Choroid plexus epithelial cell (primary cell): ENCODE measurements around the gene NAT16.
"Not testable (repeated sequence)": the region's sequence is repeated elsewhere in the genome, so short reads cannot be mapped to it uniquely, and the experiment has no call there.

Experiments used
- DNase-seq: peaks from one replicate; pipeline ENCODE4 v3.0.0-alpha.2; 2010; ENCODE audit warnings: low read depth
- H3K4me3 ChIP-seq: 2 replicates; pipeline ENCODE4 v1.5.1; 2011; ENCODE audit warnings: low read depth, mild to moderate bottlenecking, control low read depth, low read length, moderate library complexity
- CTCF ChIP-seq: conservative IDR thresholded peaks from 2 replicates; pipeline ENCODE4 v1.5.1; 2011; ENCODE audit warnings: low read depth, mild to moderate bottlenecking, control low read depth, inconsistent platforms, low read length, moderate library complexity

NAT16 gene

GRCh38 chr7:101210143-101210542, 30.1 kb upstream of the NAT16 start:
- no peak overlapping the region for H3K4me3 ChIP-seq
- DNase-seq = no peak
- TF ChIP-seq CTCF = no peak

GRCh38 chr7:101208794-101209193, 28.7 kb upstream of the NAT16 start:
- DNase-seq = no peak
- no peak for TF ChIP-seq CTCF
- H3K4me3 ChIP-seq = no peak overlapping the region

GRCh38 chr7:101207459-101207858, 27.4 kb upstream of the NAT16 start:
- DNase-seq = no peak
- TF ChIP-seq CTCF = no peak

GRCh38 chr7:101206665-101207042, 26.6 kb upstream of the NAT16 start:
- DNase-seq = no peak
- no peak for TF ChIP-seq CTCF
- H3K4me3 ChIP-seq = no peak overlapping the region

More at GRCh38 chr7:101207459-101207858, 27.4 kb upstream of the NAT16 start:
- H3K4me3 ChIP-seq = no peak overlapping the region

- DNase-seq = no peak
- TF ChIP-seq CTCF = no peak
- H3K4me3 ChIP-seq = no peak overlapping the region
Measured at GRCh38 chr7:101205901-101206664, 26.0 kb upstream of the NAT16 start.

- not testable (repeated sequence) for H3K4me3 ChIP-seq
- peak; percentile 60 for DNase-seq
Measured at GRCh38 chr7:101203740-101204738, 23.9 kb upstream of the NAT16 start.

More at GRCh38 chr7:101203740-101204738, 23.9 kb upstream of the NAT16 start:
- peak; percentile 22 for TF ChIP-seq CTCF
